Measurements from ENCODE around the gene P3H3. TPM values are rescaled to one million over a fixed set of nuclear protein-coding genes. Genes with fewer than 3 reads are reported as not detected.

Gene P3H3
- total and polyA plus RNA-seq, 4 donors, result 0.42 to 1.9 (median 1.6) TPM

- no peak for TF ChIP-seq ZBTB33 (IDR thresholded peaks at IDR 0.05)
- TF ChIP-seq GABPA (IDR thresholded peaks at IDR 0.05 in 1 of 2, conservative IDR thresholded peaks at IDR 0.05 in 1 of 2), result no peak
Measured at GRCh38 chr12:6825398-6826124, 2.6 kb upstream of the P3H3 start (continued).

- Histone ChIP-seq H3K4me1 (ENCODE audit: control insufficient read depth in 4 of 4, insufficient read depth in 4 of 4, low read length in 3 of 4) (peaks cover 5 to 26% (median 16%) of the 10 kb centered on the region in 4 donors), H3K27me3 (ENCODE audit: control insufficient read depth in 4 of 4, insufficient read depth in 4 of 4, low read length in 3 of 4) (peaks cover 0 to 2% (median 0%) of the 10 kb centered on the region in 4 donors)
Measured at GRCh38 chr12:6826125-6826733, 2.0 kb upstream of the P3H3 start.

More at GRCh38 chr12:6826125-6826733, 2.0 kb upstream of the P3H3 start:
- no peak overlapping the region for H3K4me3 ChIP-seq (ENCODE audit: low read depth in 1 of 3, low read length in 3 of 3)
- no peaks in the 10 kb centered on the region for H3K36me3 ChIP-seq (ENCODE audit: control insufficient read depth in 4 of 4, insufficient read depth in 3 of 4, low read depth in 1 of 4, low read length in 3 of 4)
- no peaks in the 10 kb centered on the region for H3K9me3 ChIP-seq (ENCODE audit: control insufficient read depth in 4 of 4, low read length in 3 of 4)
- H3K27ac ChIP-seq (ENCODE audit: low read depth in 1 of 2, low read length in 2 of 2), result no peak overlapping the region
- 78% methylated on average over 17 of the region's 17 CpGs for WGBS
- no peak for DNase-seq (ENCODE audit: low spot score)
- H3K9ac ChIP-seq (ENCODE audit: low read depth in 1 of 2, low read length in 2 of 2), result no peak overlapping the region
- TF ChIP-seq TAF1 (conservative IDR thresholded peaks at IDR 0.05), result no peak
- TF ChIP-seq FOXA2 (IDR thresholded peaks at IDR 0.05), result no peak
- TF ChIP-seq RAD21 (IDR thresholded peaks at IDR 0.05), result no peak
- TF ChIP-seq JUND (IDR thresholded peaks at IDR 0.05), result no peak
- TF ChIP-seq EGR1 (IDR thresholded peaks at IDR 0.05; ENCODE audit: low read depth in 2 of 2), result no peak
- TF ChIP-seq NR2F2 (IDR thresholded peaks at IDR 0.05), result no peak
- no peak for TF ChIP-seq RXRA (IDR thresholded peaks at IDR 0.05)
- TF ChIP-seq ATF3 (IDR thresholded peaks at IDR 0.05), result no peak
- TF ChIP-seq CTCF (IDR thresholded peaks at IDR 0.05; ENCODE audit: low read depth, low read length, missing input control), result no peak
- no peak for TF ChIP-seq MAX (IDR thresholded peaks at IDR 0.05)
- TF ChIP-seq REST (IDR thresholded peaks at IDR 0.05), result no peak
- TF ChIP-seq HNF4G (IDR thresholded peaks at IDR 0.05), result no peak
- no peak for TF ChIP-seq ZBTB33 (IDR thresholded peaks at IDR 0.05)
- no peak for TF ChIP-seq HNF4A (conservative IDR thresholded peaks at IDR 0.05)
- no peak for TF ChIP-seq SP1 (IDR thresholded peaks at IDR 0.05)
- TF ChIP-seq GABPA (IDR thresholded peaks at IDR 0.05 in 1 of 2, conservative IDR thresholded peaks at IDR 0.05 in 1 of 2), result no peak
- no peak for TF ChIP-seq FOXA1 (IDR thresholded peaks at IDR 0.05)
- no peak for TF ChIP-seq YY1 (IDR thresholded peaks at IDR 0.05)

Measured in liver (tissue), 9 donors.